NCI-H774 (cell line): ENCODE results near the gene PPP1R36.
"Not testable (repeated sequence)": the region's sequence is repeated elsewhere in the genome, so short reads cannot be mapped to it uniquely, and the experiment has no call there.

Experiments used
- DNase-seq: peaks from one replicate; lab custom pipeline; 2025; lab: John Stamatoyannopoulos, UW

The PPP1R36 gene

GRCh38 chr14:64612971-64613666, 63.4 kb downstream of the PPP1R36 start:
- DNase-seq = no peak

GRCh38 chr14:64614166-64614565, 64.4 kb downstream of the PPP1R36 start:
- DNase-seq = no peak

DNA sequence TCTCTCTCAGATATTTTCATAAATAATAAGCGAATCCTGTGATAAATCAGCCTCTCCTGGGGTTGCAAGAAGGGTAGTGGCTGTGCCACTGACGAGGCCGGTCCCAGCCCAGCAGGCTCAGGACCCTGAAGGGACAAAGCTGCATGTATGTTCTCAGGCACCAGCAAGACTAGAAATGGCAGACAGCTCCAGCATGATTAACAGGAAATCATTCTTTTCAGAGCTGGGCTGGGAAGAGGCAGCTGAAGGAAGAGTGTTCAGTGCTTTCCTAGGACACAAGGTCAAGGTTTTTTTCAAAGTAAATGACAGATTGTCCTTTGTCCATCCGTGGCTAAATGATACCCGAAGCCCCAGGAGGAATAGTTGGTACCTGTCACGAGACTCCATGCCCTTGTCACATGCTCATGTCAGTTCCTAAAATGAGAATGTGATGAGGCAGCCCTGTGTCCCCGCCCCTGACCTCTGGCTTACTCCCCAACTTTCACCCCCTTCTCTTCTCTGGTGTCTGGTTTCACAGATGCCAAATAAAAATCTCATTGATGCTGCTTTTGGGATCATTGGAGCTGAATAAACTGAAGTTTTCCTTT, 65.1 kb downstream of the PPP1R36 start:
- no peak for DNase-seq

- DNase-seq = not testable (repeated sequence)
Measured at GRCh38 chr14:64617872-64618408, 68.2 kb downstream of the PPP1R36 start.

GRCh38 chr14:64620910-64621309, 71.1 kb downstream of the PPP1R36 start:
- no peak for DNase-seq

- DNase-seq = no peak
Measured at GRCh38 chr14:64623554-64624165, 73.9 kb downstream of the PPP1R36 start.

DNA sequence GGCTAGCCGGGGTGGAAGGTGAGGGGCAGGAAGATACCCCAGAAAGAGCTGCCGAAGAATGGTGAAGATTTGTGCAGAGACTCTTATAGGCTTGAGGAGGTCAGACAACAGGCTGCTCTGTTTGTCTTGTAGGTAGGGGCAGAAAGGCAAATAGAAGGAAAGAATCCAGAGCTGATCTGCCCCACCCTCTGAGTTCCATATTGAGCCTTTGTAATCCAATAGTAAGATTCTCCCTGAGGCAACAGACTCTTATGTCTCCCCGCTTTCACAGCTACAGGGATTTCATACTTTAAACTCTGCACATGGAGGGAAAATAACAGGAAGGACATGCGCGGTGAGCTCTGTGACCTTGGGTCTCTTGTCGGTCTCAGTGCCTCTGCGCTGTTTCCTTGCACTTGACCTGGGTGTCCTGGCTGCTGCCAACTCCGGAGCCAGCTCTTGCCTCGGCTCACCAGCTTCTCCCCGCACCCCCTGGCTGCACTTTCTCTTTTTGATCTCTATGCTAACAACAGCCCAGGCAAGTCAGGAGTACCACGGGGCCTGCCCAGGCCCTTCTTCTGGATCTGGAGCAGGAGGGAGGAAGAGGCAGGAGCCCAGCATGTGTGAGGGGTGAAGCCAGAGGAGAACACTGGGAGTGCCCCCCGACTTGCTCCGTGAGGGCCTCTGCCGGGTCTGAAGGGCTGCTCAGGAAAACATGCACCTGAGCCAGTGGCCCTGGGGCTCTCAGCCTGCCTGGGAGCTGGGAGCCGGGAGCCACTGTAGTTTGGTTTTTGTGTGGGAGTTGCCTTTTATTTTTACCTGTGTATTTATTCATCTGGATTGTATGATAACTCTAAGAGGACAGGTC, 75.8 kb downstream of the PPP1R36 start:
- DNase-seq = no peak

DNA sequence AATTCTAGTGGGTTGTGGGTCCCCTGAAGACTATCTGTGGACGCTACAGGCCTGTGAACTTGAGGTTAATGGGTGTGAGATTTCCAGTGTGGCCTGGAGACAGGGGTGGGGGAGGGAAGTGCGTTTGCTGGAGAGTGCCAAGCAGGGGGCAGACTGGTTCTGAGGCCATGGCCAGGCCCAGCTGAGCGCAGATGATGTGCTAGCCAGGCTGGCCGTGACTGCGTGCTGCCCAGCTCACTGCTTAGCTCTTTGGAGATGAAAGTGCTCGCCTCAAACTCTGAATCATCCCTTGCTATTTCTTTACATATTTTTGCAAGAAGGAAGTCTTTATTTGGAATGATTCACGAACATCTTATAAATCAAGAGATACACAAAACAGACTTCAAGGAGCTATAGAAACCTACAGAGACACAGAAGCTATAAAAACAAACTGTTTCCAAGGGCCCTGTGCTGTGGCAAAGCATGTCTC, 79.2 kb downstream of the PPP1R36 start:
- DNase-seq = no peak

DNA sequence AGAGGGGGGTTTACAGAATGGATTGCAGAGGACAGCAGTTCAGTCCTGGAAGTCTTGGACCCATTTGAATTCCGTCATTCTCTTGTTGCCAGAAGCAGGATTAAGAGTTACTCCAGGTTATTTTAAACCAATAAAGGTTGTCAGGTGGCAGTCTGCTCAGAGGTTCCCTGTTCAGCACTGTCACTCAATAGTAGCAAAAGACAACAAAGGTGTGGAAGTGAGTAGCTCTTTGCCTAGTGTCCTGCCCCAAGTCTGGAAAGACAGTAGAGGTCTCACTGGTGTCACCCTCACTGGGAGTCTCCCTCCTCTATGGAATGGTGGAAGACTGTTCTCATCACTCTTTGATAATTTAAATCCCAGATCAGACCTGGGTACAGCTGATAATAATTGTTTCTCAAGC, 81.0 kb downstream of the PPP1R36 start:
- DNase-seq = no peak

DNA sequence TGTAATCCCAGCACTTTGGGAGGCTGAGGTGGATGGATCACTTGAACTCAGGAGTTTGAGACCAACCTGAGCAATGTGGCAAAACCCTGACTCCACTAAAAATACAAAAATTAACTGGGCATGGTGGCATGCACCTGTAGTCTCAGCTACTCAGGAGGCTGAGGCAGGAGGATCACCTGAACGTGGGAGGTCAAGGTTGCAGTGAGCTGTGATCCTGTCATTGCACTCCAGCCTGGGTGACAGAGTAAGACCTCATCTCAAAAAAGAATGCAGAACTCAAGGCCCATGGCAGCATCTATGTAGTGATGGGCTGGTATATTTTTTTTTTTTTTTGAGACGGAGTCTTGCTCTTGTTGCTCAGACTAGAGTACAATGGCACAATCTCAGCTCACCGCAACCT, 81.5 kb downstream of the PPP1R36 start:
- DNase-seq = not testable (repeated sequence)

DNA sequence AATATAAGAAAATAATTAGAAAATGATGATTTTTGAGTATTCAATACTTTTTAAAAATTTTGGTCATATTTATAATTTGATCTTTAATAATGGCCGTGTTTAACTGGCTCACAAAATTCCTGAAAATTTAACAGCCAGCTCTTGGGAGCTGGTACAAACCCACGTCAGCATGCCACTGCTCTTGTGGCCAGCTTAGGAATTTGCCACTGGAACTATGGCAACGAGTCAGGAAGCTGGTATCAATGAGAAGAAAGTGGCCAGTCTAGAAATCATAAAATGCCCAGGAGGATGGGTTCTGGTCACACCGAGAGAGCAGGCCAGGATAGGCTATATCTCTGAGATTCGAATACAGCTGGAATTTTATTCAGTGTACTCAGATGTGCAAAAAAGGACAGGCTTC, 82.3 kb downstream of the PPP1R36 start:
- no peak for DNase-seq

DNA sequence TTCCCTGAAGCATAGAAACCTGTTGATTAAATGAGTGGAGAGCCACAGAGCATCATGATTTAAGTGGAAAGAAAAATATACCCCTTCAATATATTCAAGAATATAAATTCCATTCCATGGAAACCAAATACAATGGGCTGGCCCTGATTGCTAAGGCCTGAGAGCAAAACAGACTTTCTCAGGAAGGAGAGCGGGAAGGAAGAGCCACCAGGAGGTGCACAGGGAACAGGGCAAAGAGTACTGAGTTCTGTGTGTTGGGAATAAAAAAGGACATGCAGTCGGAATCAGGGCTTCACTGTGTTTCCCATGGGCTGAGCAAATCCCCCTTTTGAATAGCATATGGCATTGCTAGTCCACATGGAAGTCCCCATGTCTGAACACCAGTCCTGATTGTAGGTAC, 84.8 kb downstream of the PPP1R36 start:
- no peak for DNase-seq

DNA sequence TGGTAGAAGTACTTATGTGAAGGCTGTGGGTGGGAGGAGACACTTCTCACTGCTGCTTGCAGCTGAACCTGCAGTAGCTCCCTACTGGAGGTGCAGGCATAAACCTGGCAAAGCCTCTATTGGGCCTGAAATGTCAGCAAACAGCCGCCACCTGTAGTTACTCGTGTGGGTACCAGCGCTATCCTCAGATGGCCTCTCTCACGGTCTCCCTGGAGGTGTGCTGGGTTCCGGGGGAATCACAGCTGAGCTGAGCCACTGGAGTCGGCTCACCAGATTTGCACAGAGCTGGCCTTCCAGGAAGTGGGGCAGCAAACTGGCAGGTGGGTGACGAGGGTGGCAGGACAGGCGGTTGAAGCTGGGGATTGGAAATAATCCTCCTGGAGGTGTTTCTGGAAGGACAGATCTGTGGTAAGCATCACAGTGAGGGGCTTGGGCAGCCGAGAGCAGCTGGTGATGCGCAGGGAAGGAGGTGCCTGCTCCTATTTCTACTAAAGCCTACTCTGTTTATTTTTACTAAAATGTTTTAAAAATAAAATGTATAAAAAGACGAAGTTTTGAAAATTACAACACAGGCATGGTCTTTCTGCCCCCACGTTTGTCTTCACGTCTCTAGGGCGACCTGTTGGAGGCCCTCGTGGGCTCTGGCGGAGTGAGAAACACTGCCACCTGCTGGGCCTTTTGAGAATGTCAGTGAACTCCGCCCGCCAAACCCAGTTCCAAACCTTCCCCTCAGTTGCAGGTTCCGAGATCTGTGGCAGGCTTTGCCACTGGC, 86.6 kb downstream of the PPP1R36 start:
- peak; percentile 68 for DNase-seq

- DNase-seq = no peak
Measured at GRCh38 chr14:64636980-64637429, 87.2 kb downstream of the PPP1R36 start.

DNA sequence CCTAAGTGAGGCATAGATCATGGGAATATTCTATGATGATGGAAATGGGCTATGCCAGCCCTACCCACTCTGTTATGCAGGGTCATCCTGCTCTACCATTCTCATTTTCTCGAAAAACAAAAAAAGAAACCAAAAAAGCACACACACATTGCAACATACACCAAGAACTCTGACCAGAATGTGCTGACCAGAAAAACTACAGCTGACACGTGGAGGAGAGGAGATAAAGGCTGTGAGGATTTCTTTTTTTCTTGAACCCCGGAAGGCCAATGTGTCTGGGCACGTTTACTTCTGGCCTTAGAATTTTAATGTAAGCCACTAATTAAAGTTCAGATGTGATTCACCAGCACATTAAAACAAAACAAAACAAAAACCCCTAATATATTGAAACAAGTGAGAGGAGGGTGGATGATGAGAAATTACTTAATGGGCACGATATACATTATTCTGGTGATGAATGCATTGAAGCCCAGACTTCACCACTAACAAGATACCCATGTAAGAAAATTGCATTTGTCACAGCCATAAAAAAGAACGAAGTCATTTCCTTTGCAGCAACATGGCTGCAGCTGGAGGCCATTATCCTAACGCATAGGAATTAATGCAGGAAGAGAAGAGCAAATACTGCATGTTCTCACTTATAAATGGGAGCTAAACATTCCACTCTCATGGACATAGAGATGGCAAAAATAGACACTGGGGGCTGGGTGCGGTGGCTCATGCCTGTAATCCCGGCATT, 88.1 kb downstream of the PPP1R36 start:
- DNase-seq = no peak

GRCh38 chr14:64638625-64639024, 88.9 kb downstream of the PPP1R36 start:
- no peak for DNase-seq
